Upper lobe of left lung (tissue), 4 donors: ENCODE measurements around the gene ARID5B.

Source experiments
- CTCF ChIP-seq, 6 experiments: fragments of 450-650 bp in 4 of 6; fragments of 200-600 bp in 2 of 6; sonication (generic) in 2 of 6; IDR thresholded peaks; one replicate each; pipeline ENCODE4 v1.5.1; 2016 to 2019; ENCODE audit warnings: antibody characterized with exemption in 6 of 6
- EP300 ChIP-seq, 4 donors: sonication (generic); formaldehyde crosslinking; IDR thresholded peaks; one replicate each; pipeline ENCODE4 v1.5.1; 2017; ENCODE audit warnings: antibody characterized with exemption in 4 of 4, control low read depth in 2 of 4
- POLR2A ChIP-seq, 4 donors: fragments of 450-650 bp; IDR thresholded peaks; one replicate each; pipeline ENCODE4 v1.5.1; 2016 to 2017; ENCODE audit warnings: antibody characterized with exemption in 4 of 4, mild to moderate bottlenecking in 2 of 4

GRCh38 chr10:61863981-61864380, 37.5 kb upstream of the ARID5B start:
- no peak for TF ChIP-seq CTCF (IDR thresholded peaks at IDR 0.05)
- no peak for TF ChIP-seq POLR2A (IDR thresholded peaks at IDR 0.05)
- TF ChIP-seq EP300 (IDR thresholded peaks at IDR 0.05): no peak
